ENCODE results near the gene CAPN9.

CAPN9 gene

DNA sequence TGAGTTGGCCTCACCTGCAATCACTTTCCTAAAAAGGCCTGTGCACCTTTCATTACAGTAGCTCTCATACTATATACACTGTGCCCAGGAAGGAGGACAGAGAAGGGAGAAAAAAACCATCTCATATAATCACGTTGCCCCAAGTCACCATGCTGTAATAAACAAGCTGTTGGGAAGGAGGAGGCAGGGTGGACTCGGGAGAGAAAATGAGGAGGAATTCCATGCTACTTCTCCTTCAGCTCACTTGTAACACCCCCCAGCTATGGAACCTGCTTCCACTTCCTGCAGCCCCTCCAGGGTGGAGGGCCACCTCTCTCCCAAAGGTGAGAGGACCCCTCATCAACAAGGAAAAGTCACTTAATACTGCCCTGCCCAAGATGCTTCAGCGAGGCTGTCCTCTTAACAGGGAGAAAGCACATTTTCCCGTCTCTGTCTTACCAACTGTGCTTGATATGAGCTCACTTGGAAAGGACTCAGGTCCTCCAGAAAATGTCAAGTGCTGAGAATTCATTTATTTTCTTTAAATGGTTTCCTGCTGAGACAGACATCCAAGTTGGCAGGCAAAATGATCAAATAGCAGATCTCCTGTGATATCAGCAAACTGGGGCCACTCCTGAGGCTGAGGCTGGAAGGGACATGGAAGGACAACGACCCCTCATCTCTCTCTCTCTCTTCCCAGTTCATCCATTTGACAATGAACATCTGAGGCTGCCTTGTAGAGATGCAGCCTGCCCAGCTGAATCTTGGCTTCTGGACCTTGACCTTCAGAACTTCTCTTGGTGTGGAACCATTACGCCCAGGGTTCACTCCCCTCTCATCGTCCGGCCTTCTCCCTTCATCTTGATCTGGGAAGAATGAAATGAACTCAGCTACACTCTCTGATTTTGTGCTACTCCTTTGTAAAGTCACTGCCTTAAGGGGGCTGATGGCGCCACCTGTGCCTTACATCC, 54.0 kb downstream of the CAPN9 start:
- no peak for DNase-seq (ENCODE audit: low spot score)

DNA sequence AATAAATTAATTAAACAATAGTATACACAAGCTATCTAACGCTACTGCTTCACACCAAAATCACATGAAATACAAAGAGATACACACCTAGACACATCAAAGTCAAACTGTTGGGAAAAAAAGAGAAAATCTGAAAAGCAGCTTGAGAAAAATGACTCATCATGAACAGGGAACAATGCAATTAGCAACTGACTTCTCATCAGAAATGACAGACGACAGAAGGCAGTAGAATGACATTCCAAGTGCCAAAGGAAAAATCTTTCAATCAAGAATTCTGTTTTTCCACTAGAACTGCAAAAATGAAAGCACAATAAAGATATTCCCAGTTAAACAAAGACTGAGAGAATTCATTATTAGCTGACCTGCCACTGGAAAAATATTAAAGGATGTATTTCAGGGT, 57.2 kb downstream of the CAPN9 start:
- no peak for DNase-seq (ENCODE audit: low spot score)

DNA sequence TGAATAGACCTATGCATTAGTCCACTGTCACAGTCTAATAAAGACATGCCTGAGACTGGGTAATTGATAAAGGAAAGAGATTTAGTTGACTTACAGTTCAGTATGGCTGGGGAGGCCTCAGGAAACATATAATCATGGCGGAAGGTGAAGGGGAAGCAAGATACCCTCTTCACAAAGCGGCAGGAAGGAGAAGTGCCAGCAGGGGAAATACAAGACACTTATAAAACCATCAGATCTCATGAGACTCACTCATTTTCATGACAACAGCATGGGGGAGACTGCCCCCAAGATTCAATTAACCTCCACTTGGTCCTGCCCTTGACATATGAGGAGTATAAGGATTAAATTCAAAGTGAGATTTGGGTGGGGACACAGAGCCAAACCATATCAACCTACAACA, 59.4 kb downstream of the CAPN9 start:
- DNase-seq (ENCODE audit: low spot score) = no peak

DNA sequence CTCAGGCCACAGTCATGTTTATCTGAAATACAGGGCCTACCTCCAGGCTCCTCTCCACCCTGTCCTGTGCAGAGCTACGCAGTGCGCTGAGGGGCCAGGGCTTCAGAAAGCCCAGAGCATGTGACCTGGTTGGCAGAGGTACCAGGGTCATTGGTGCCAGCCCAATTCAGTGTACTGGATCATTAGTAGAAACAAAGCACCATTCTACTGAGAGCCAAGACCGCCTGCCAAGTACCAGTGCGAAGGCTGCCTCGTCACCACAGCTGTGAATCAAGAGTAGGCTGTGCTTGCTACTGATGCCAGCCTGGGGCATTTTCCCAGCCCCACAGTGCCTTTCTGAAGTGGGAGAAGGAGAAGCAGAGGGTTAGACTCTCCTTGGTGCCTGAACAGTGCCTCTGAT, 59.8 kb downstream of the CAPN9 start:
- no peak for DNase-seq (ENCODE audit: low spot score)

DNA sequence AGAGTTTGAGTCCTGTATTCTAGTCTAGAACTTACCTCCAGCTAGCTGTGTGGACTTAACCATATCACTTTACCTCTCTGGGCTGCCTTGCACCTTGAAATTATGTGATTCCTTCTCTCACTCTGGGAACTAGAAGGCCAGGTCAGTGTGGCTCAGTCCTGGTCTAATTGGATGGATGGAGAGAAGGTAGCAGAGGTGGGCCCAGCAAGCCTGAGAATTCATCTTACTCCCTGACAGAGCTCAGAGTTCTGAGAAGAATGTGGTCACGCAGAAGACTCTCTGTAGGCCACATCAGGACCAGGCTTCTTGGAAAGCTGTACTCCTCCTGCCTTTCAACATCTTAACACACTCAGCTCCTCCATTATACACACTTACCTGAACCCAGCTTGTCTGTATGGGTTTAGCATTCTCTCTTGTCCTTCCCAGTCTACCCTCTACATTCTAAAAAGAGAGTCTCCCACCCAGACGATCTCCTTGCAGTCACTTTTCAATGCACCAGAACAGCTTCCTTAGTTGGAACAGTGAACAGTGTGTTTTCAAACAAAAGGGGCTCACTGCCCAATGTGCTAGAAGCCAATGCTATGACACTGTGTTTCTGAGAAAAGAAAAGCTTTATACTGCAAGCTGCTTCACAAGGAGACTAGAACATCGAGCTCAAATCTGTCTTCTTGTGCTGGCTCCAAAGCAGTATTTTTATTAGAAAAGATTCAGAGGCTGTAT, 60.5 kb downstream of the CAPN9 start:
- no peak for DNase-seq (ENCODE audit: low spot score)

DNA sequence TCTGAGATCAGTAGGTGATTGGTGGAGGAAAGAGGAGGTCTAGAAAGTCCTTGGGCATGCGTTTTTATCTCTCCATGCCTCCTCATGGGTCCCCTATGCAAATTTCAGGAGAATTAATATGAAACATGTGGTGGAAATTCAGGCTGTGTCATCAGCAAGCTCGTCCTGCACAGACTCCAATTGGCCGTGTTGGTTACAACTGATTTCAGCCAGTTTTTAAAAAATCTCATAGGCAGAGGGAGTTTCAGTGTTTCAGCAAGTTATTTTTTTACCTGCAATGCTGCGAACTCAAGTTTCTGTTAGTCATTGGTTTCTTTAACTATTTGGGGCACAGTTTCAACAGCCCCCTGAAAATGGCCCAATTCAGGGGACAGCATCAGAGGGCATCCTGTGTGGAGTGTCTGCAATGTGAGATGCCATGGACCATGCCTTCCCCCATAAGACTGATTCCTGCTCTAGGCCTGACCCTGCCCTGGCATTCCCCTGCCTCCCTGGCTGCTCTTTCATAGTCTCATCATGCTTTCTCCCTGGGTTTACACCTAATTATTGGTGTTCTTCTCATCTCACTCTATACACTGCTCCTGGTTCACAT, 61.2 kb downstream of the CAPN9 start:
- DNase-seq (ENCODE audit: low spot score) = no peak

DNA sequence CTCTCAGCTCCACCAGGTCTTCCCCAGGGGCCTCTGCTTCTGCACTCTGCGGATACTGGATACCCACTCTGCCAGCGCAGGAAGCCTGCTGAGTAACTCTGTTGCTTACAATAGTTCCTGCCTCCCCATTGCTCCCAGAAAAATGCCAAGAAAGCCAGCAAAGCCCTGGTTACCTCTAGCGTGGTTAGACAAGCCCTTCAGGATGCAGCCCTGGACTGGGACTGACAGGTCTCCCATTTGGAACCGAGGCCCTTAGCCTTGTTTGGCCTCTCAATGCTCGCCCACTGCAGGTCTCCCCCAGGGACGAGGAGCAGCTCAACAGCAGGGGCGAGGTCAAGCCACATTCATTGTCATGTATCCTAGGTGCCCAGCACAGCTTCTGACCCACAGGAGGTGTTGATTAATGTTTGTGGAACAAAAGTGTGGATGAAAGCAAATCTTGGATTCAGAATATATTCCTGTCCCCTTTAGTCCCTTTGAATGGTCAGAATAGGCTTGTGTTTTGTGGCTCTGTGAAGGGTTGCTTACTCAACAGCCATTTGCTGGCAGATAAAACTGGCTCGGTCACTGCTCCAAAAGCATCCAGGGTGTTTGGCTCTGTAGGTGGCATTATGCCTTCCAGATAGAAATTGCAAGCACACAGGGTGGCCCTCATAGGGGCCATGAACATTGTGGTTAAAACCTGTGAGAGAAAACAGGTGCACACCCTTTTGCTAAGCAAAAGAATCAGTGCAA, 62.2 kb downstream of the CAPN9 start:
- DNase-seq (ENCODE audit: low spot score) = no peak

DNA sequence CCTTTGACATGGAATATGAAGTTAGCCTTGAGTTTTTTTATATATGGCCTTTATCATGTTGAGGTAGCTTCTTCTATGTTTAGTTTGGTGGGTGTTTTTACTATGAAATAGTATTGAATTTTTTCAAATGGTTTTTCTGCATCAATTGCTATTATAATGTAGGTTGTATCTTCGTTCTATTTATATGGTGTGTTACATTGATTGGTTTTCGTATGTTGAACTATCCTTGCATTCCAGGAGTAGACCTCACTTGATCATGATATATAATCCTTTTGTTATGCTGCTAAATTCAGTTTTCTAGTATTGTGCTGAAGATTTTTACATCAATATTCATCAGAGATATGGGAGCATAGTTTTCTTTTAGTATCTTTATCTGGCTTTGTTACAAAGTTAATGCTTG, 65.4 kb downstream of the CAPN9 start:
- no peak for DNase-seq (ENCODE audit: low spot score)

DNA sequence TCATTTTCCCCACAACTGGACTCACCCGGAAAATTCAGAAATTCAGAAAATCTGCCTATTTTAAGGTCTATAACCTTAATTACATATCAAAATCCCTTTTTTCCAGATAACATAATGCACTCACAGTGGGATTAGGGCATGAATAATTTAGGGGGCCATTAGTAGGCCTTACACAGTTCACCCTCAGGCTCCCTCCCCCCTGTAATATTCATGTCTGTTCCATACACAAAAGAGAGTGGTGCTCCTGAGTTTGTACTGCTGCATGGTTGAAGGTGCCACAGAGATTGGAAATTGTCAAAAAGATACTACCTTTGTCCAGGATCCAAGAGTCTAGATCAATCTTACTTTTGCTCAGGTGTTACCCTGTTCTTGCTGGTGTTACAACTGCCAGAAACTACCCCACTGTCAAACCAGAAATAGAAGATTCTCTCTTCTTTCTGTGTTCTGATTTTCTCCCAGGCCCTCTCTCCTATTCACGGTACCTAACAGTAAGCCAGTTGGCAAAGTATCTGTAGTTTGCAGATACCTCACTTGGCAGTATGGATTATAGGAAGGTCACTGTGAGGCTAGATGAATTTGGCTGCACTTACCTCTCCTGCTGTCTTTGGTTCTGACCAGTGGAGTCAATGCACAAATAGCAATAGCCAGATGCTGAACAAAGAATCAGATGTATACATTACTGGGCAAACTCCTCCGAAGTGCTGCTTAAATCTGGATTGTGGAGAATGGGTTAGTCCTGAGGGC, 67.9 kb downstream of the CAPN9 start:
- no peak for DNase-seq (ENCODE audit: low spot score)

DNA sequence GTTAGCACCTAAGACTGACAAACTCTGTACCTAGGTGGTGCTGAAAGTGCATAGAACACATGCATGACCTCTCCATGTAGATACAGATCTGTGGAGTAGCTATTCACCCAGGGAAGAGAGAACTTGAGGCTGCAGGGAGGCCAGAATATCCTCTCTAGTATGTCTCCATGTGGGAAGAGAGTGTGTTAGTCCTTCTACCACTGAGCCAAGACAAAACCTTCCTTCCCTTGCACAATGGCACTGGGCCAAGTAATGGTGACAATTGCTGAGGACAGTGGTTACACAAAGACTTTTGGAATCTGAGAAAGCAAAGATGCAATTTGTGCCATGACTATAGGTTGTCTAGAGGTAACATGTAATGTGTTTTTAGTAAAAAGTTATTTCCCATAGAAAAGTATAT, 68.8 kb downstream of the CAPN9 start:
- DNase-seq (ENCODE audit: low spot score) = no peak

DNA sequence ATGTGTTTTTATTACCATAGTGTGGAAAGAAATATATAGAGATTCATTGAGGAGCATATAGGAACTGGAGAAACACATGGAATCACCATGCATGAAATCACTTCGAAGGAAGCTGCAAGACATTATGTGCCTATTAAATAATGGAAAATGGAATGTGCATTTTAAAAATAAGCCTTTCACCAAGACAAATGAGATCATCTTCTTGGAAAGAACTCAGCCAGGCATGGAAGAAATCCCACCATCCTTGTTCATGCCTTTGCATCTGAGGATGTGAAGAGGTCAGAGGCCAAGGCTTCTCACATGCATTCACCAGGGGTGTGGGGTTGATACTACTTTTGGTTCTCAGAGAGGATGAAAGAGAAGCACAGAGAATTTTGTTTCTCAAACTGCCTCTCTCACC, 71.2 kb downstream of the CAPN9 start:
- no peak for DNase-seq (ENCODE audit: low spot score)

DNA sequence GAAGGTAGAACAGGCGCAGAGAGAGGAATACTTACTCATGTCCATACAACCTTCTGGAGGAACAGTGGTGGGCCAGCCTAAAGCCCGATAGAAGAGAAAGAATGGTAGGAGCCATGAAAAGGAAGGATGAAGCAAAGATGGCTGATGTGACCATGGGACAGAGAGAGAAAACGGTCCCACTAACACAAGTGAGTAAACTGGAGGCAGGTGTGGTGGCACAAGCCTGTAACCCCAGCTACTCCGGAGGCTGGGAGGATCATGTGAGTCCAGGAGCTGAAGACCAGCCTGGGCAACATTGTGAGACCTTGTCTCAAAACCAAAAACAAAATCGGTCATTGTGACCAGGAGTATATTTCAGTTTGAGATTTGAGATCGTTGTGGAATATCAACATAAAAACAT, 71.7 kb downstream of the CAPN9 start:
- no peak for DNase-seq (ENCODE audit: low spot score)

DNA sequence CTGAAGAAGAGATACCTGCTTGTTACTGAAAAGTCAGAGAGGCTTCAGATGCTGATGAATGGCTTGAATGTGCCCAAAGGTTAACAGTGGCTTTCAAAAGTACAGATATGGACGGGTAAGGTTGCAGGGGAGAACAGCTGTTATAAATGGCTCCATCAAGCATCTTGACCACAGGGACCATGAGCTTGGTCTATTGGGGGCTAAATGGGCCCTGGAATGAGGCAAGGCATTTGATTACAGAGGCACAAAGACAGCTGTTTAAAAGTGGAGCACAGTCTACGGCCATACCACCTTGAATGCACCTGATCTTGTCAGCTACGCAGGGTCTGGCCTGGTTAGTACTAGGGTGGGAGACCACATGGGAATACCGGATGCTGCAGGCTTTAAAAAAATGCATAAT, 72.8 kb downstream of the CAPN9 start:
- DNase-seq (ENCODE audit: low spot score) = no peak

DNA sequence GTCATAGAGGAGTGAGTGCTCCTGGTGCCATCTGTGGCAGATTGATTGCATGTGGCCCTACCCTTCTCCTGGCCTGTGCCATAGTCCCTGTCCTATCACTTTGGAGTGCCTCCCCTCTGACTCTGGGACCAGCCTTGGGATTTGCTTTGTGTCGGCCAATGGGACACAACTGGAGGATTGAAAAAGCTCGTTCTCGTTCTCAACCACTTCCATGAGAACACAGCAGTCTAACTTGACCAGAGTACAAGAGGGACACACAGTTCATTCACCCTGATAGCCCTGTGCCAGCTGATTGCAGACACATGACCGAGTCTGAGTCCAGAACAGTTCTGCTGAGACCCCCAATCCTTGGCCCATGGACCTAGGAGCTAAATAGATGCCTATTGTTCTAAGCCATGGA, 73.4 kb downstream of the CAPN9 start:
- DNase-seq (ENCODE audit: low spot score) = no peak

DNA sequence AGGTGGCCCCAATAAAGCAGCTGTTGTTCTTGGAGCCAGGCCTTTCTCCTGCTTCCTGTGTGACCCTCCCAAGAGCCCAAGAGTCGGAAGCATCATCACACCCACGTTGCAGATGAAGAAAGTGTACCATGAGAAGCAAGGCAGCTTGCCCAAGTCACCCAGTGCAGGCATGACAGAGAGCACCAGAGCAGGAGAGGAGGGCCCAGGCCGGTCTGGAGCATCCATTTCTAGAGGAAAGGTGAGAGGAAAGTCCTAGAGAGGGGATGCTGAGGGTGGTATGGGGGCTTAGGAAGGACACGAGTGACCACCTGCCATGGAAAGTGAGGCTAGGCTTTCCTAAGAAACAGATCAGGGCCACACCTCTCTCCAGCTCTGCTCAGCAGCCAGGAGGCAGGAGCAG, 74.2 kb downstream of the CAPN9 start:
- no peak for DNase-seq (ENCODE audit: low spot score)

DNA sequence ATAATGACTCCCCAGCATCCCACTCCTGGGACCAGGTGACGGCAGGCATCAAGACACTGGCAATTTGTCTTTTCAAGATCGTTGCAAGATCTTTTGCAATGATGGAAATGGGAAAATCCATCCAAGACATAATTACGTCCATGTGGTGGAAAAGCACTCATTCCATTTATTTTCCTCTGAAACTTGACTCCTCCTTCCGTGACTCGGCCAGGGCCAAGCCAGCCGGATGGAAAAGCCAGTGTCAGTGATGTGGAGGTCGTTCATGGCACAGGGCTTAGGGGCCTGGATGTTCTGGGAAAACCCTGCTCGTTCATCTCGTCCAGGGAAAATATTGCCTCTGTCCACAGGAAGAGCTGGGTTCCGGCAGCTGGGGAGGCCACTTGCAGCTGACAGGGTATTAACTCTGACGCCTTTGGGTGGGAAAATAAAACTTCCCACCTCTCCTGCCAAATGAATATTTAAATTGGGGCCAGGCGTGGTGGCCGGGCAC, 74.9 kb downstream of the CAPN9 start:
- DNase-seq (ENCODE audit: low spot score) = no peak

DNA sequence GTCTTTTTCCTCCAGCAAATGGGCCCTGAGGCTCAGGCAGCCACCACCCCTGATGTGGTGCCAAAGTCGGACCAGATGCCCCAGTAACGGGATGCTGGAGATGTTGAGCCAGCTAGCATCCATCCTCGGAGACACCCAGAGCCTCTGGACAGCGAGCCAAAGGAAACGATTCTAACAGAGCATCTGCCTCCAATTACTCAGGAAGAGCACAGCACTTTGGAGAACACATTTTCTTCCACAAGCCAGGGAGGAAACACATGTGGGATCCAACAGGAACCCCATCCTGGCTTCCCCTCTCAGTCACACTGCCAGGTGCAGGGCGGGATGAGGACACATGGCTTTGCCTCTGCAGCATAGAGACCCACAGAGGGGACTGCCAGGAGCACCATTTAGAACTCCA, 76.2 kb downstream of the CAPN9 start:
- DNase-seq (ENCODE audit: low spot score) = no peak

DNA sequence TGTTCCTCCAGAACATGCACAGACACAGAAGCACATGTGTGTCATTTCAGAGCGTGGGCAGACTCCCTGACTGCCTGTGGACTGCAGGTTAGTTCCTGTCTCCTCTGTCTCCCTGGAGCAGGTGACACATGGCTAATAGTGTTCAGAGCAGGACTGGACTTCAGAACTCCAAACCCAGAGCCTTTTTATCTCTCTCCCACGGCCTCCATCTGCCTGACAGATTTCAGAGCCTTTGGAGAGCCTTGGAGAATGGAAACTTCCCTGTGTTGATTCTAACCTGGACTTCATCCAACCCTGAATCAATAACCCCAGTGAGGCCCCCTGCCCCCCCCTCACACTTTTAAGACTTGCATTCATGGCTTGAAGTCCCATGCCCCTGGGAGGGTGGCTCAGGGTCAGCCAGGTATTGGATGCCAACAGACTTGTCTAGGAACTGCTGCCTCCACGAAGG, 76.8 kb downstream of the CAPN9 start:
- no peak for DNase-seq (ENCODE audit: low spot score)

DNA sequence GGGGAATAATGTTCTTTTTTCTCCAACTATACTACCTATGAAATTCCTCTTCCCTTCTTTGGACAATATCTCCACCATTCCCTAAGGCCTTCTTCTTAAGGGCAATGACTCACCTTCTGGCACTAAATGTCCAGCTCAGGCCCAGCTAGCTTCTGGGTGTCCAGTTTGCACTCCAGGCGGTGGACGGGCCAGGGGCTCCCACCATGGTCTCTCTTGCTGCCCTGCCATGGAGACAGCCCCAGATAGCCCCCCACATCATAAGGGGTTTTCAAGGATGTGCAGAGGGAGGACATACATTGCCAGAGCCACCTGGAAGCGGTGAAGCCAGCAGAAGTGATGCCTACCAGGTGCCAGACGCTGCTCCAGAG, 77.3 kb downstream of the CAPN9 start:
- DNase-seq (ENCODE audit: low spot score) = no peak

DNA sequence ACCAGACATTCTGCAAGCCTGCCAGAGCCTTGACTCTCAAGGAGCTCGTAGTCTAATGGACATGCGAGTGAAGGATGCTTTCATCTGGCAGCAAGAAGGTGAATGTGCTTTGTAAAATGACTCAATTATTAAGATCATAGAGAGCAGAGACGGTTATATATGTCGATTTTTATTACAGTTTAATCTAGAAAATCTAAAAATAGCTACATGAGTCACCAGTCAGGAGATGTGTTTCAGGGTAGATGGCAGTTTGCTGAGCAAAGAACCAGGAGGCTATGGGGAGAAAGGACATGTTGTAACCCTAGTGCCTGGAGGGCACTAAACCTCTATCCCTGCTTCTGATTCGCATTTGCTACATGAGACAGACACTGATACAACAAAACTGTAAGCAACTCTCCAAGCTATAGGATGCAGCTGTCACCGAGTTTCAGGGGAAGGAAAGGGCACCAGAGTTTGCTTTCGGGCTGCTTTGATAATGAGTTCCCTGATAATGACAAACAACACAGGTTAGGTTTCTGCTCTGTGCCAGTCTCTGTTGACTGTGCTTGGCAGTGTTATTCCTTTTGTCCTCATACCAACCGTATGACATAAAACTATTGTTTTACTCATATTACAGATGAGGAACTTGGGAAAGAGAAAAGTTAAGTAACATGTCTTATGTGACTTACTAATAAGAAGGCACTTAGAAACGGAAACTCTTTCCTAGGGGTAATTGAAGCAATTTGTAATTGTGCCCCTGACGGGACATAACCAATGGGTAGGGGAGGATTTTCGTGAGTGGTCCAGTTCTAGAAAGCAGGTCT, 77.9 kb downstream of the CAPN9 start:
- no peak for DNase-seq (ENCODE audit: low spot score)

DNA sequence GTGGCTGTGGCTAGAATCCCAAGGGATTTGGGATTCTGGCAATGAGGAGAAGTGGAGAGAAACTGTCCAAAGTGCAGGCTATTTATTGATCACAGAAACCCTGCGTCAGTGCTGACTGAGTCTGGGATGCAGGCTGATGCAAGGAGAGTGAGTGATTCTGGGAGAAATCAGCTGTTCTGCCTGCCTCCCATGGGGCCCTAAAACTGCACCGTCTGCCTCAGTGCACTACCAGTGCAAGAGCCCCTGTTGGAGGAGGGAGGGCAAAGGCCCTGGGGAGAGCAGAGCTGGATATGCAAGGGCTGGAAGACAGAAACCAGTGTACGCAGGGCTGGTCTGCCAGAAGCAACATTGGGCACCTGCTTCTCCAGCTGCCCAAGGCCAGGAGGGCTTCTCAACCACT, 78.6 kb downstream of the CAPN9 start:
- no peak for DNase-seq (ENCODE audit: low spot score)
